ENCODE data around the gene FRMPD4. TPM values are rescaled to one million over a fixed set of nuclear protein-coding genes. Genes with fewer than 3 reads are reported as not detected.

Gene FRMPD4
- total RNA-seq, 2 experiments from 2014 or later: not detected

GRCh38 chrX:12582649-12583048 lies 444.4 kb downstream of the FRMPD4 start:
- H3K4me1 Mint-ChIP-seq: no peaks in the 10 kb centered on the region
- H3K9me3 Mint-ChIP-seq: no peaks in the 10 kb centered on the region
- H3K27me3 Mint-ChIP-seq: no peaks in the 10 kb centered on the region

GRCh38 chrX:12583543-12583942 lies 445.3 kb downstream of the FRMPD4 start:
- Mint-ChIP-seq H3K9me3 (no peaks in the 10 kb centered on the region), H3K27me3 (no peaks in the 10 kb centered on the region), H3K36me3 (no peaks in the 10 kb centered on the region), H3K4me3 (no peak overlapping the region), H3K27ac (no peak overlapping the region), H3K4me1 (no peaks in the 10 kb centered on the region)
- no peak for DNase-seq

More at GRCh38 chrX:12582649-12583048, 444.4 kb downstream of the FRMPD4 start:
- H3K27ac Mint-ChIP-seq: no peak overlapping the region
- no peaks in the 10 kb centered on the region for H3K36me3 Mint-ChIP-seq
- H3K4me3 Mint-ChIP-seq: no peak overlapping the region
- DNase-seq: no peak

GRCh38 chrX:12595720-12596119 lies 457.4 kb downstream of the FRMPD4 start:
- Mint-ChIP-seq H3K27ac (no peak overlapping the region), H3K36me3 (no peaks in the 10 kb centered on the region), H3K9me3 (no peaks in the 10 kb centered on the region), H3K4me1 (no peaks in the 10 kb centered on the region), H3K27me3 (no peaks in the 10 kb centered on the region), H3K4me3 (no peak overlapping the region)
- DNase-seq: no peak

GRCh38 chrX:12610079-12610478 lies 471.8 kb downstream of the FRMPD4 start:
- no peak for DNase-seq
- Mint-ChIP-seq H3K36me3 (no peaks in the 10 kb centered on the region), H3K27ac (no peak overlapping the region), H3K9me3 (no peaks in the 10 kb centered on the region), H3K27me3 (no peaks in the 10 kb centered on the region), H3K4me3 (no peak overlapping the region), H3K4me1 (no peaks in the 10 kb centered on the region)

- Mint-ChIP-seq H3K27me3 (no peaks in the 10 kb centered on the region), H3K4me1 (no peaks in the 10 kb centered on the region), H3K4me3 (no peak overlapping the region), H3K27ac (no peak overlapping the region), H3K9me3 (no peaks in the 10 kb centered on the region), H3K36me3 (no peaks in the 10 kb centered on the region)
- DNase-seq: no peak
Measured at GRCh38 chrX:12611471-12611870, 473.2 kb downstream of the FRMPD4 start.

- Mint-ChIP-seq H3K4me3 (no peak overlapping the region), H3K36me3 (no peaks in the 10 kb centered on the region), H3K9me3 (no peaks in the 10 kb centered on the region), H3K27me3 (no peaks in the 10 kb centered on the region), H3K4me1 (no peaks in the 10 kb centered on the region), H3K27ac (no peak overlapping the region)
- no peak for DNase-seq
Measured at GRCh38 chrX:12614266-12614665, 476.0 kb downstream of the FRMPD4 start.

- Mint-ChIP-seq H3K4me3 (no peak overlapping the region), H3K36me3 (no peaks in the 10 kb centered on the region), H3K4me1 (no peaks in the 10 kb centered on the region), H3K27me3 (no peaks in the 10 kb centered on the region), H3K27ac (no peak overlapping the region), H3K9me3 (no peaks in the 10 kb centered on the region)
- DNase-seq: no peak
Measured at GRCh38 chrX:12615061-12615460, 476.8 kb downstream of the FRMPD4 start.

- H3K9me3 Mint-ChIP-seq: no peaks in the 10 kb centered on the region
- no peak overlapping the region for H3K27ac Mint-ChIP-seq
- H3K4me3 Mint-ChIP-seq: no peak overlapping the region
- H3K27me3 Mint-ChIP-seq: no peaks in the 10 kb centered on the region
- DNase-seq: no peak
- H3K4me1 Mint-ChIP-seq: no peaks in the 10 kb centered on the region
- no peaks in the 10 kb centered on the region for H3K36me3 Mint-ChIP-seq
Measured at GRCh38 chrX:12617241-12617640, 479.0 kb downstream of the FRMPD4 start.

GRCh38 chrX:12647230-12647629 lies 509.0 kb downstream of the FRMPD4 start:
- no peak overlapping the region for H3K27ac Mint-ChIP-seq
- H3K9me3 Mint-ChIP-seq: no peaks in the 10 kb centered on the region

GRCh38 chrX:12648995-12649394 lies 510.7 kb downstream of the FRMPD4 start:
- Mint-ChIP-seq H3K4me1 (no peaks in the 10 kb centered on the region), H3K9me3 (no peaks in the 10 kb centered on the region), H3K36me3 (no peaks in the 10 kb centered on the region), H3K27me3 (peaks cover 9% of the 10 kb centered on the region), H3K27ac (no peak overlapping the region), H3K4me3 (no peak overlapping the region)
- DNase-seq: no peak

More at GRCh38 chrX:12647230-12647629, 509.0 kb downstream of the FRMPD4 start:
- DNase-seq: no peak
- H3K27me3 Mint-ChIP-seq: peaks cover 9% of the 10 kb centered on the region
- no peaks in the 10 kb centered on the region for H3K4me1 Mint-ChIP-seq
- no peaks in the 10 kb centered on the region for H3K36me3 Mint-ChIP-seq
- no peak overlapping the region for H3K4me3 Mint-ChIP-seq

- no peak for DNase-seq
- peaks cover 2% of the 10 kb centered on the region for H3K4me1 Mint-ChIP-seq
- no peaks in the 10 kb centered on the region for H3K27me3 Mint-ChIP-seq
- H3K27ac Mint-ChIP-seq: no peak overlapping the region
- H3K9me3 Mint-ChIP-seq: no peaks in the 10 kb centered on the region
- H3K4me3 Mint-ChIP-seq: no peak overlapping the region
- no peaks in the 10 kb centered on the region for H3K36me3 Mint-ChIP-seq
Measured at GRCh38 chrX:12657433-12657832, 519.2 kb downstream of the FRMPD4 start.

- no peaks in the 10 kb centered on the region for H3K27me3 Mint-ChIP-seq
- no peaks in the 10 kb centered on the region for H3K36me3 Mint-ChIP-seq
- no peaks in the 10 kb centered on the region for H3K9me3 Mint-ChIP-seq
- no peak overlapping the region for H3K4me3 Mint-ChIP-seq
- no peak for DNase-seq
- no peak overlapping the region for H3K27ac Mint-ChIP-seq
- peaks cover 2% of the 10 kb centered on the region for H3K4me1 Mint-ChIP-seq
Measured at GRCh38 chrX:12657881-12658280, 519.6 kb downstream of the FRMPD4 start.

- no peak for DNase-seq
- no peaks in the 10 kb centered on the region for H3K36me3 Mint-ChIP-seq
- H3K27ac Mint-ChIP-seq: no peak overlapping the region
- H3K4me1 Mint-ChIP-seq: peaks cover 2% of the 10 kb centered on the region
- peaks cover 2% of the 10 kb centered on the region for H3K9me3 Mint-ChIP-seq
- no peak overlapping the region for H3K4me3 Mint-ChIP-seq
- peaks cover 4% of the 10 kb centered on the region for H3K27me3 Mint-ChIP-seq
Measured at GRCh38 chrX:12661464-12661863, 523.2 kb downstream of the FRMPD4 start.

GRCh38 chrX:12672367-12673106 lies 534.3 kb downstream of the FRMPD4 start:
- Mint-ChIP-seq H3K36me3 (no peaks in the 10 kb centered on the region), H3K27ac (no peak overlapping the region), H3K27me3 (no peaks in the 10 kb centered on the region), H3K4me1 (no peaks in the 10 kb centered on the region), H3K4me3 (no peak overlapping the region), H3K9me3 (no peaks in the 10 kb centered on the region)
- DNase-seq: no peak

GRCh38 chrX:12673487-12673886 lies 535.2 kb downstream of the FRMPD4 start:
- Mint-ChIP-seq H3K4me3 (no peak overlapping the region), H3K27ac (no peak overlapping the region), H3K36me3 (no peaks in the 10 kb centered on the region), H3K27me3 (no peaks in the 10 kb centered on the region), H3K9me3 (no peaks in the 10 kb centered on the region), H3K4me1 (no peaks in the 10 kb centered on the region)
- DNase-seq: no peak

- no peaks in the 10 kb centered on the region for H3K9me3 Mint-ChIP-seq
- H3K36me3 Mint-ChIP-seq: no peaks in the 10 kb centered on the region
- DNase-seq: no peak
- no peak overlapping the region for H3K27ac Mint-ChIP-seq
- H3K4me3 Mint-ChIP-seq: no peak overlapping the region
- no peaks in the 10 kb centered on the region for H3K4me1 Mint-ChIP-seq
- H3K27me3 Mint-ChIP-seq: no peaks in the 10 kb centered on the region
Measured at GRCh38 chrX:12679522-12679921, 541.2 kb downstream of the FRMPD4 start.

All from activated naive CD8-positive, alpha-beta T cell treated with anti-CD3 and anti-CD28 coated beads for 36 hours (primary cell).